Measurements from ENCODE around the gene LUZP4.
"Not testable (repeated sequence)": the region's sequence is repeated elsewhere in the genome, so short reads cannot be mapped to it uniquely, and the experiment has no call there.

The LUZP4 gene, protein sequence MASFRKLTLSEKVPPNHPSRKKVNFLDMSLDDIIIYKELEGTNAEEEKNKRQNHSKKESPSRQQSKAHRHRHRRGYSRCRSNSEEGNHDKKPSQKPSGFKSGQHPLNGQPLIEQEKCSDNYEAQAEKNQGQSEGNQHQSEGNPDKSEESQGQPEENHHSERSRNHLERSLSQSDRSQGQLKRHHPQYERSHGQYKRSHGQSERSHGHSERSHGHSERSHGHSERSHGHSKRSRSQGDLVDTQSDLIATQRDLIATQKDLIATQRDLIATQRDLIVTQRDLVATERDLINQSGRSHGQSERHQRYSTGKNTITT

DNA sequence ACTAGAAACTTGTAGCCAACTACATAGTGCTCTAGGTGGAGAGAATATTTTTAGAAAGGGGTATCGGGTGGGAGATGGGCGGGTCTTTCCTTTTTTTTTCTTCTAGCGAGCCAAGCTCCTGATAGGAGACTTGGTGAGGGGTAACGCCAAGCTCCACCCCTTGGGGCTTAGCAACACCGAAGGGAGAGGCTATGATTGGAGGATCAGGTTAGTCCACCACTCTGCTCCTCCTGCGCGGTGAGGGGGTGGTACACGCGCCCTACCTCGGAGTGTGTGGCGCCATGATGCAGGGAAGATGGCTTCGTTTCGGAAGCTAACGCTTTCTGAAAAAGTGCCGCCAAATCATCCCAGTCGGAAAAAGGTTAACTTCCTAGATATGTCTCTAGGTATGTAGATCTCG is at the start of gene LUZP4:
LUZP4 (plus strand) TSS at position 251 of the 400 bp plus-strand sequence; CDS start at position 296, 45 bp downstream.
- DNase-seq, result no peak

DNA sequence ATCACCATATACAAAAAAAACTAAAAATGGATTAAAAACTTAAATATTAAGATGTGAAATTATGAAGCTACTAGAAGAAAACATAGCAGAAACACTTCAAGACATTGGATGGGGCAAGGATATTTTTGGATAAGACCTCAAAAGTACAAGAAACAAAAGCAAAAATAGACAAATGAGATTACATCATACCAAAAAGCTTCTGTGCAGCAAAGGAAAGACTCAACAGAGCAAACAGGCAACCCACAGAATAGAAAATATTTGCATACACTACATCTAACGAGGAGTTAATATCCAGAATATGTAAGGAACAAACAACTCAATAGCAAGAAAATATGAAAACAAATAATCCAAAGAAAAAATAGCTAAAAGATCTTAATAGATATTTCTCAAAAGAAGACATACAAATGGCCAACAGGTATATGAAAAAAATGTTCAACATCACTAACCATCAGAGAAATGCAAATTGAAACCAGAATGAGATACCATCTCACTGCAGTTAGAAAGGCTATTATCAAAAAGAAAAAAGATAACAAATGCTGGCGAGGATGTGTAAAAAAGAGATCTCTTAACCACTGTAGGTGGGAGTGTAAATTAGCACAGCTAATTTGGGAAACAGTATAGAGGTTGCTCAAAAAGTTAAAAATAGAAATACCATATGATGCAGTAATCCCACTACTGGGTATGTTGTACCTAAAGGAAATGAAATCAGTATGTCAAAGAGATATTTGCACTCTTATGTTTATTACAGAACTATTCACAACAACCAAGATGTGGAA is 37.9 kb upstream of the LUZP4 start:
- no peak for DNase-seq

DNA sequence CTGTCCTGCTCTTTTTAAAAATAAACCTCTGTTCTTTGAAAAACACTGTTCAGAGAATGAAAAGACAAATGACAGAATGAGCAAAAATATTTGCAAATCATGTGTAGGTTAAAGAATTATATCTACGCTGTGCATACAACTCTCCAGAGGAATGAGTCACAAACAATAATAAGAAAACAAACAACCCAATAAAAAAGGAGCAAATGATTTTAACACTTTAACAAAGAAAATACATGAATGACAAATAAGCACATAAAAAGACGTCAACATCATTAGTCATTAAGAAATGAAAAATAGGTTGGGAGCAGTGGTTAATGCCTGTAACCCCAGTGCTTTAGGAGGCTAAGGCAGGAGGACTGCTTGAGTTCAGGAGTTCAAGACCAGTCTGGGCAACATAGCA is 34.5 kb upstream of the LUZP4 start:
- no peak for DNase-seq

DNA sequence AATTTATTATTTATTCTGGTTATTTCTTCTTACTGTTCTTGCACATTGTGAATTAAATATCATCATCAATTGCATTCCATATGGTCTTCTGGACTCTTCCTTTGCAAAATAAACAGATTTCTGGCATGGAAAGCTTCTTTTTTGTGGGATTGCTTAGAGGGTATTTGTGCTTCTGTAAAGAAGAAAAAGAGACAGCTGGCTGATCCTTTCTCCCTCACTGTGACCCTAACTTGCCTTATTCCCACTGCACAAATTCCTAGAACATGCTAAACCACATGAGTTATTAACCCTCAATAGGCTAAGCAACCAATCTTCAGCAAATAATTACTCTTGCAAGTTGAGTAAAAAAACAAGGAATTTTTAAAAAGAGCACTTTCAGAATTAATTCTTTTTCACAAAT is 31.8 kb upstream of the LUZP4 start:
- DNase-seq, result no peak

DNA sequence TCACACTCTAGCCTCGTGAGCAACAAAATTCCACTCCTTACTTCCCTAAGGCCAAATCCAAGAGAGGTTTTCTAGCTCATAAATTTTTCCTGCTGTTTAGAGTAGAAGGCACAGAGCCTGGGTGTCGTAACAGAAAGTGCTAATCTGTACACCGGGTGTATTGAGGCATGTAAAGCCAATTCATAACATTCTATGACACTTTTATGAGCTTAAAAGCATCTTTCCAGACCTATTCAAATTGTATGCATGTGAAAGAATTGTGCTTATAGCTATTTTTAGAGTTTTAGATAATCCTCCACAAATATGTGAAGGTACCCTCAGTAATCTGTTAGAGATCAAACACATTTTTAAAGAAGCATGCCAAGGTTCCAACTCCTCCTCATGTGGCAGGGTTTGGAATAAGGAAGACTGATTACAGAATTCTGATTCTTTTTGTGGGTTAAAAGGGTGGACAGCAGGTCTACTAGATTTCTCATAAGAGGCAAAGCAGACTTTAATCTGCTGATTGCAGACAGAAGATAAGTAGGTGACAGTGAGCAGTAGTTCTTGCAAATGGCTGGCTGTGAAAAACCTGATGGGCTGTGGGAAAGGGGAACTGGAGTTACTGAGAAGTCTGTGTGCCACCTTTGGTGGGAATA is 30.2 kb upstream of the LUZP4 start:
- no peak for DNase-seq

DNA sequence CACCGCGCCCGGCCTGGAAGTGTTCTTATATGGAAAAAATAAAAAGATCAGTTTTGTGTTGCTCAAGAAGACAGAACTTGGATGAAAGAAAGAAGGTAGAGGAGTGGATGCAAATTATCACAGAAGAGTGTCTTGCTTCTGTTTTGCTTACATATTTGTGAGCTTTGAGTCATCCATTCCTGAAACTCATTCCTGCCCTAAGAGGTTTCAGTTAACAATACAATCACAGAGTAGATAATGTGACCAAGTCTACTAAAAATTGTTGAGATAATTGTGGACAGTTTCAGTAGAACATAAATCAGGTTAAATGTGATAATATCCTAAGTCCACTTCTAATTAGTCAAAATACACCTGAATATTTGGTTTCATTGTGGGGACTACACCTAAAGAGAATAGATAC is 29.2 kb upstream of the LUZP4 start:
- DNase-seq, result no peak

DNA sequence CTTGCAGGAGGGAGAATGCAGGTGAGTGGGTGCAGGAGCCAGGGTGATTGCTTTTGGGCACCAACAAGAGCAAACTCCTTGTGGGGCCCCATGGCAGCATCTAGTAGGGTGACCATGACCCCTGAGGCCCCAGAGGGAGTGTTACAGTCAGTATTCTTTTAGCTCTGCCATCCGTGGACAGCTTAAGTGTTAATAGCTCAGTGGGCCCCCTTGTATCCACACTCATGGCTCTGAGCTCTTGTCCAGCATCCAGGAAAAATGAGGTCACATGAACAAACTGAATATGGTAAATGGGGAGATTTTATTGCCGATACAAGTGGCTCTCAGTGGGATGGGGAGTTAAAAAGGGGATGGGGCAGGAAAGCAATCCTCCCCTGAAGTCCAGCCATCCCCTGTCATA is 28.4 kb upstream of the LUZP4 start:
- no peak for DNase-seq

DNA sequence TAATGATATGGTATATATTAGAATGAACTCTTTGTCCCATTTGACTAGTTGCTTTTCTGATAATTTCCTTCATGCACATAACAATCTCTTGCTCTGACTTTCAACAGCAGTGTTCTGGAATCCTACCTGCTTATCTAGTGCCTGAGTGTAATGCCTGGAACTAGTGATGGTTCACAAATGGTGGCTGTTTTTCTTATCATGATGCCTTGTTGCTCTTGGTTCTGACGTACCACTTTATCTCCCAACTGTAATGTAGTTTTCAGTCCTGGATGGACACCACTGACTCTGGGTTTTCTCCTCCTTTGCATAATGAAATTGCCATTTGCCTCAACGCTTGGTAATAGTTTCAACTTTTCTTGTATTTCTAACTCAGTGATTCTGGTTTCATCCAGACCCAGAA is 25.5 kb upstream of the LUZP4 start:
- no peak for DNase-seq

DNA sequence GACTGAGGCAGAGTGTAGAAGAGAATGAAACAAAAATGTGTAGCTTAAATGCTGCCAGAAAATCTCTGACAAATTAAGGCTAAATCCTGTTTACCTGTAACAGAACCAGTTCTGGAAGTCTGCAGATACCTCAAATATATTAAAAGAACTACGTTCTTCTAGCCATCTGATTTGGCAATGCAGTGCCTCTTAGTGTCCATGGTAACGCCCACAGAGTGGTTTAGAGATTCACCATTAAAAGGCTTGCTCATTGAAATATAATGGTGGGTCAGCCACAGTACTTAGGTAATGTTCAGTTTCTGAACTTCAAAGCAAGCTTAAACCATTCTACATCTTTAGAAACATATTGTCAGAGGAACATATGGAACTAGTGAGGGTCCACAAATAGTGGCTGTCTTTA is 23.2 kb upstream of the LUZP4 start:
- no peak for DNase-seq

DNA sequence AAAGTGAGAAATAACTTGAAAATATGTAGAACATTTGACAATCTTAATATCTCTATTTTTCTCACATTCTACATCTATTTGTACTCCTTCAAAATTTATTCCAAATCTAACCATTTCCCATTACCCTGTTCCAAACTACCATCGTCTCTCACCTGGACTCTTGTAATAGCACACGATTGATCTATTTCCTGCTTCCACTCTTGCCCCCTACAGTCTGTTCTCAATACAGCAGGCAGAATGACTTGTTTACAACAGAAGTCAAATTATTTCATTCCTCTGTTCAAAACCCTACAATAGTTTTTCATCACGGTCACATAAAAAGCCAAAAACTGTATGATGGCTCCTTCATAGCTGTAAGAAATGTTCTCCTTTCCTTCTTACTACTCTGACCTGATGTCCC is 21.1 kb upstream of the LUZP4 start:
- no peak for DNase-seq

DNA sequence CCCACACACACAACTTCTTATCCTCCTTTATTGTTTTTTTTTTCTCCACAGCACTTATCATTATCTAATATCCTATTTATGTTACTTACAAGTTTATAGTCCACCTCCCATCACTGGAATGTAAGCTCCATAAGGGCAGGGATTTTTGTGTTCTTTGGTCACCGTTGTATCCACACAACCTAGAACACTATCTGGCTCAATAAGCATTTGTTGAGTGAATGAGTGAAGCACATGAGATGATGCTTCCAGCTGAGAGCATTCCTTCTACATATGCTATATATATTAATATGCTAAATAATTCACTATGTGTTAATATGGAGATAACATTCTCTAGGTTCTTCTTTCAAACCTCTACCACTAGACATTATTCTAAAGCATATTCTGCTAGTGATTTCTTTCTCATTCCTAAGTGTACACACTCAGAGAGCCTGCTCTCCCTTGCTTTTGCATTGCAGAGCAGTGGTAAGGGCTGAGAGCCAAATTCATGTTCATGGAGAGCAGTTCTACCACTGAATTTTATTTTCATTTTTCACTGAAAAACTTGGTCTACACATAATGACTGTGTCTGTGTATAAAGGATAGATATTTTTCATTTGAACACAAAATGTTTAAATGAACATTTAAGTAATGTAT is 20.3 kb upstream of the LUZP4 start:
- DNase-seq, result no peak

DNA sequence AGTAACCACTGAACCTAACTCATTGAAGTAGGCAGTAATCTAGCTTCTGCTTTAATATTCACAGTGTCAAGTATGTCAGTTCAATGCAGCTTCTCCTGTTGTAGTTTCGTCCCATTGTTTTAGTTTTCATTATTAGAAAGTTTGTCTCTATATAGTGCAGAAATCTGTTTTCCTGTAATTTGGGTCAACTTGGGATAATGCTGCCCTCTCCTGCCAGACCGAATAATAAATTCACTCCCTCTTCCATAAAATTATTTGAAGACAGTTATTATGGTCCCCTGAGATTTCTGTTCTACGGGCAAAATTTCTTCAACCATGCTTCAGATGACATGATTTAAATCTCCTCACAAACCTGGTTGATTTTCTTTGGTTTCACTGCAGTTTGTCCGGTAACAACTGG is 4.6 kb upstream of the LUZP4 start:
- DNase-seq, result no peak

DNA sequence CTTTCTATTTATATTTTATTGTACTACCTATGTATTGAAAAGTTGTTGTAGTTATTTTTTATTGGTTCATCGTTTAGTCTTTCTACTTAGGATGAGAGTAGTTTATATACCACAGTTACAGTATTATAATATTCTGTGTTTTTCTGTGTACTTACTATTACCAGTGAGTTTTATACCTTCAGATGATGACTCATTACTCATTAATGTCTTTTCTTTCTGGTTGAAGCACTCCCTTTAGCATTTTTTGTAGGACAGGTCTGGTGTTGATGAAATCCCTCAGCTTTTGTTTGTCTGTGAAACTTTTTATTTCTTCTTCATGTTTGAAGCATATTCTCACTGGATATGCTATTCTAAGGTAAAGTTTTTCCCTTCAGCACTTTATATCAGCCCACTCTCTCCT is 7.7 kb downstream of the LUZP4 start:
- DNase-seq, result no peak

DNA sequence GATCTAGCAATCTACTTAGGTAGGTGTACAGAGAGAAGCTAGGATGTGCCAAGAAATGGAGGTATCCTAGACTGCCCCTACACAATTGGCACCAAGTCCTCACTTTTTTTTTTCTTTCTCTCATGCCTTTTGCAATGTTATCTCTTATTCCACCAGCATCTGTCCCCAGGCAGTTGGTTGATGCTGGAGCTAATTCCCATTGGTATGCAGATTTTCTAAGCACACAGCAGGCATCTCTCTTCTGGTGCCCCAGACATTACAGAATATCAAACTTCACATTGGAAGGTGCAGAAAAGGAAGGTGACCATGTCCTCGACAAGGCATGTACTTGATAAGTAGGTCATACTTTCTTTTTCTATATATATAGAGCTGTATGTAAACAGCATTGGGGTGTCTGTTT is 21.6 kb downstream of the LUZP4 start:
- DNase-seq, result no peak

DNA sequence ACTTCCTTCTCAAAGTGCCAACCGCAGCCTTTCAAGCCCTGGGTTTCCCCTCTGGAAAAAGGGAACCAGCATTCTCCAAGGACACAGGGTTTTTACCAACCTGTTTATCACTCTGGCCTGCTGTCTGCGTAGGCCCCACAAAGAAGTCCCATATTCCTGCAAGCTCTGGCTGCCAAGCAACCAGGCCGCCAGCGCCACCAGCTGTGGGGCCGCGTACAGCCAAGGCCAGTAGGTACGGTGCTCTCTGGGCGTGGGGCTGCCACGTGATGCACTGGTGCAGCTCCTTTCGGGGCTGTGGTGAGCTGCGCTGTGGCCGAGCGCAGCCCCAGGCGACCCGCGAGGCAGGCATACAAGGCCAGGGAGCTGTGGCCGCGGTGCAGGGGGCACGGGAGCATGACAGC is 22.1 kb downstream of the LUZP4 start:
- DNase-seq, result no peak

DNA sequence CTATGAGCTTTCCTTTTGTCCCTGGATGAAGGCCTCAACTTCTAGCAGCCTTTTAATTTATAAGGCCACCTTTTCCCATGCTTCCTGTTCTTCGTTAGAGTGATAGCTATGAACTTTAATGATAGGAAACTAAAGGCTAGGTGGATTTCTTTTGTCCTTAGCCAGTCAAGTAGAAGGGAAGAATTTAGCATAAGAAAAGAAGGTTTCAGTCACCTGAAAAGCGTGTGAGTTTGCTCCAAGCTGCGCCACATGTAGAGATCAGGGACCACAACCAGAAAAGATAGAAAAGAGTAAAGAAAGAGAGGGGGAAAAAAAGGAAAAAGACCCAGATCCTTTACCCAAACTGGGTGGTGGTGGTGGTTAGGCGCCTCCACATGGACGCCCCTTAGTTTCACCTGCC is 28.6 kb downstream of the LUZP4 start:
- DNase-seq, result no peak

DNA sequence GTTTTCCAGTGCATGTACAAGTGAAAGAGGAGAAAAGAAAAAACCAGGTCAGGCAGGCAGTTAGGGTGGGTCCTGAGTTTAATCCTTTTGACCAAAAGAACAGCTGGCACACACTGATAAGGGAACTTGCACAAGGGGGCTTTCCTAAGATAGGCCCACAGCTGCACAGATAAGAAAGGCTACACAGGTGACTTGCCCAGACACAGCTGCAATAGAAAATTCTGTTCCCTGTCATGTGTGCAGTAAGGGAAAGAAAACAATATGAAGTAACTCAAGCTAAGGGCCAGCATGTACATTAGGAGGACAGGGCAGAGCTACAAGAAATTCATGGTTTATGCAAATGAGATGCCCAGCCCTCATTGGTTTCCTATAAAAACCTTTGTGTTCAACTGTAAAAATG is 32.9 kb downstream of the LUZP4 start:
- no peak for DNase-seq

DNA sequence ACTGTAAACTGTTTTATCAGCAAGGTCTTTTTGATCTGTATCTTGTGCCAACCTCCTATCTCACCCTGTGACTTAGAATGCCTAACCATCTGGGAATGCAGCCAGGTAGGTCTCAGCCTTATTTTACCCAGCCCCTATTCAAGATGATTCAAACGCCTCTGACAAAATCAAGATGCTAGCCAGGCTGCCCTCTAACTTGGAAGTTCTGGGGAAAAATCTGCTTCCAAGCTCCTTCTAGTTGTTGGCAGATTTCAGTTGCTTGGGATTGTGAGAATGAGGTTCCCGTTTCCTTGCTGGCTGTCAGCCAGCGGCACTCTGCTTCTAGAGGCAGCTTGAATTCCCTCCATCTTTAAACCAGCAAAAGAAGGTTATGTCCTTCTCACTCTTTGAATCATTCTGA is 34.7 kb downstream of the LUZP4 start:
- DNase-seq, result no peak

DNA sequence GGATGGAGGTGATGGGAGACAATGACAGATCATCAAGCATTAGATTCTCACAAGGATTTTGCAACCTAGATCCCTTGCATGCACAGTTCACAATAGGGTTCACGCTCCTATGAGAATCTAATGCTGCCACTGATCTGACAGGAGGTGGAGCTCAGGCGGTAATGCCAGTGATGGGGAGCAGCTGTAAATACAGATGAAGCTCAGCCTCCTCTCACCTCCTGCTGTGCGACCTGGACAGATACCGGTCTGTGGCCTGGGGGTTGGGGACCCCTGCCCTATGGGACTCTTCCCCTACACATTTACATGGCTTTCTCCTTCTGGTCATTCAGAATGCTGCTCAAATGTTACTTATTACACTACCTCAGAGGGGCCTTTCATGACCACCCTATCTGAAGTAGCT is 39.8 kb downstream of the LUZP4 start:
- not testable (repeated sequence) for DNase-seq

DNA sequence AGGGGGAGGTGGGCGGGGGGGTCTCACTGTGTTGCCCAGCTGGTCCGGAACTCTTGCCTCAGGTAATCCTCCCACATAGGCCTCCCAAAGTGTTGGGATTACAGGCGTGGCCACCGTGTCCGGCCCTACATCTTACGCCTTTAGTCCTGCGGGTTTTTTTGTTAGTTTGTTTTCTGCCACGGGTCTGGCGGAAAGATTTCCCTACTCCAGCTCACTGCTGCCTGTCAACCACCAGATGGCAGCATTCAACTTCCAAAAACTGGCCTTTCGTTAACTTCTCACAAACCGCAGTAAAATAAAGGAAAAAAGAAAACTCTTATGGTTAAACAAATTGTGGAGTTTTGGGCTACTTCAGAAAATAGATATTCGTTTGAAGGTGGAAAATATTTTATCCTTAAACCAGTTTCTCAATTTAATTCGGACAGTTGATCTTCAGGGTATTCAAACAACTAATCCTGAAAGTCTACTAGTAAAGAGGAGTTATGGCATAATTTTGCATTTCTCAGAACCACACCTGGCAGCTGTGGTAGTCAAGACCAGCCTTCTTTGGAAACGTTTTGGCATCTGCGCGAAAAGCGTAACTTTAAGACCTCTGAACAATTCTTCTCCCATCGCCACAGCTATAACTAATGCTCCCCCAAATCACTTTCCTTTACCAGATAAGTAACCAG is 41.1 kb downstream of the LUZP4 start:
- peak; percentile 3 for DNase-seq

DNA sequence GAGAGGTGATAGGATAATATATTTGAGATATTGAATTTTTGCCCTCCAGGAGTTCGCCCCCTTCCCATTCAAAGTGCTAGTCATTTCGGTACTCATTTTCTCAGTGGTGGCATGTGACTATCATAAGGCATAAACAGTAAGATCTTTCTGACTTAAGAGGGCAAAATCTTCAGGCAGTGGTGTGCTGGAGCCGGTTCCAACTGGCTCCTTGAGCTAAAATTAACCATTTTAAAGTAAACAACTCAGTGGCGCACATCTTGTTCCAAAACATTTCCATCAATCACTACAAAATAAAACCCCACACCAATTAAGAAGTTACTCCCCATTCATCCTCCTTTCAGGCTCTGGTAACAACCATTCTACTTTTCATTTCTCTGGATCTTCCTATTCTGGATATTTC is 43.3 kb downstream of the LUZP4 start:
- no peak for DNase-seq

DNA sequence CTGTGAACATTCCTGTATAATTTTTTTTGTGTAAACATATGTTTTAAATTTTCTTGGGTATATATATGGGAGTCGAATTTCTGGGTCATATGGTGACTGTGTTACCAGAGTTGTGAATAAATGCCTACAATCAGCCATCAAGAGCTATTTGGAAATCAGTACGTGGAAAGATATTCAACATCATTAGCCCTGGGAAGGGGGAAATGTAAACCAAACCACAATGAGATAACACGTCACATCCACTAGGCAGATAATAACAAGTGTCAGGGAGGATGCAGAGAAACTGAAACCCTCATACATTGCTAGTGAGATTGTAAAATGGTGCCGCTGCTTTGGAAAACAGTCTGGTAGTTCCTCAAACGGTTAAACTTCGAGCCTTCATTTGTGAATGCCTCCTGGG is 43.9 kb downstream of the LUZP4 start:
- DNase-seq, result no peak

DNA sequence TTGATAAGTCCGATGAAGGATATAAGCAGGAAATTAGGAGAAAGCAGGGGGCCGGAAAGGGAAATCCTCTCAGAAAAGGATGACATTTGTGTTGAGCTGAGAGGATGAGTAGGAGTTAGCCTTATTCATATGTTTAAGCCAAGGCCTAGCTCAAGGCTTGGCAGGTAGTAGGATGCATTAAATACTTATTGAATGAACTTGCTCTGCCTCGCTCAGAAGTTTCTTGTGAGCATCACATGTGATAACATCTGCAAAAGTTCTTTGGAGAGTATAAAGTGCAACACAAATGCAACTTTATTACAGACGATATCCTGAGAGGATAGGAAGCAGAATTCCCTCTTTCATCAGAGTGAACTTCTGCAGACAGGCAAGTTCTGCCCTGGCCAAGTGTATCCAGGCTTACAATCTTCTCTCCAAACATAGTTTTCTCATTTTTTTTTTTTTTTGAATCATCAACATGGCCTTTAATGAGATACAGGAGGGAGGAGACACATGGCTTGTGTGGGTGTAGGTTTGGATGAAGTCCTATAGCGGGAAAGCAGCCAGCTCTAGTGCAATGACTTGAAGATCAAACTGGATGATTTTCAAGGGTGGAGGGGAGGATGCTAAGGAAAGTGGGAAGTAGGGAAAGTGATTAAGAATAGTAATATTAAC is 48.1 kb downstream of the LUZP4 start:
- DNase-seq, result no peak
